Measurements from ENCODE around the gene MARCHF3.

- TF ChIP-seq CTCF (IDR thresholded peaks at IDR 0.05) (no peak), POLR2A (IDR thresholded peaks at IDR 0.05) (no peak)
Observed at GRCh38 chr5:126899476-126899875, 130.9 kb downstream of the MARCHF3 start.
